ENCODE results near the gene TSPAN17.

DNA sequence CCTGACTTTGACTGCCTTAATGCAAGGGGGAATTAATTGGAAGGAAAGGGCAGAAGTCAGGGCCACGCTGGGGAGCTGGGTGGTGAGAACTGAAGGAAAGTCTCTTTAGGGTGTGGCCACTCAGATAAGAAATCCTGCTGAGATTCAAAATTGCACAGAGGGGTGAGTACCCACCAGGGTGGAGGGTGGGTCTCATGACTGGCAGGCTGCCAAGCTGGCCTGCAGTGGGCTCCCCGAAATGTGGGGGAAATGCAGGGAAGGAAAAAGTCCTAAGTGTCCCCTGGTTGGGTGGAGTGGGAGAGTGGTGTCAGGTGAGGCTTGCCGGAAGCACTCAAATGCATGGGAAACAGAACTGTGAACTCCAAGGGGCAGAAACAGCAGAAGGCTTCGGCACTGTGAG lies 24.1 kb downstream of the TSPAN17 start:
- TF ChIP-seq, protein P1, sequence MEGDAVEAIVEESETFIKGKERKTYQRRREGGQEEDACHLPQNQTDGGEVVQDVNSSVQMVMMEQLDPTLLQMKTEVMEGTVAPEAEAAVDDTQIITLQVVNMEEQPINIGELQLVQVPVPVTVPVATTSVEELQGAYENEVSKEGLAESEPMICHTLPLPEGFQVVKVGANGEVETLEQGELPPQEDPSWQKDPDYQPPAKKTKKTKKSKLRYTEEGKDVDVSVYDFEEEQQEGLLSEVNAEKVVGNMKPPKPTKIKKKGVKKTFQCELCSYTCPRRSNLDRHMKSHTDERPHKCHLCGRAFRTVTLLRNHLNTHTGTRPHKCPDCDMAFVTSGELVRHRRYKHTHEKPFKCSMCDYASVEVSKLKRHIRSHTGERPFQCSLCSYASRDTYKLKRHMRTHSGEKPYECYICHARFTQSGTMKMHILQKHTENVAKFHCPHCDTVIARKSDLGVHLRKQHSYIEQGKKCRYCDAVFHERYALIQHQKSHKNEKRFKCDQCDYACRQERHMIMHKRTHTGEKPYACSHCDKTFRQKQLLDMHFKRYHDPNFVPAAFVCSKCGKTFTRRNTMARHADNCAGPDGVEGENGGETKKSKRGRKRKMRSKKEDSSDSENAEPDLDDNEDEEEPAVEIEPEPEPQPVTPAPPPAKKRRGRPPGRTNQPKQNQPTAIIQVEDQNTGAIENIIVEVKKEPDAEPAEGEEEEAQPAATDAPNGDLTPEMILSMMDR (IDR thresholded peaks at IDR 0.05) = no peak
- no peak for TF ChIP-seq POLR2A (IDR thresholded peaks at IDR 0.05)

Measured in right lobe of liver (tissue), 4 donors.